DND-41 (cell line): ENCODE data around the gene MLX.

Experiments used
- EZH2 ChIP-seq: IDR thresholded peaks from 3 replicates; pipeline ENCODE4 v1.6.1; 2012; ENCODE audit warnings: borderline replicate concordance, low read depth, mild to moderate bottlenecking, moderate library complexity, low read length, inconsistent platforms; ENCODE audit not compliant: severe bottlenecking
- TF ChIP-seq, protein P1 (sequence below): IDR thresholded peaks from 2 replicates; pipeline ENCODE4 v1.5.1; 2012; ENCODE audit warnings: borderline replicate concordance, low read length, moderate library complexity, mild to moderate bottlenecking; ENCODE audit not compliant: poor library complexity, severe bottlenecking; ENCODE audit errors: extremely low read depth

DNA sequence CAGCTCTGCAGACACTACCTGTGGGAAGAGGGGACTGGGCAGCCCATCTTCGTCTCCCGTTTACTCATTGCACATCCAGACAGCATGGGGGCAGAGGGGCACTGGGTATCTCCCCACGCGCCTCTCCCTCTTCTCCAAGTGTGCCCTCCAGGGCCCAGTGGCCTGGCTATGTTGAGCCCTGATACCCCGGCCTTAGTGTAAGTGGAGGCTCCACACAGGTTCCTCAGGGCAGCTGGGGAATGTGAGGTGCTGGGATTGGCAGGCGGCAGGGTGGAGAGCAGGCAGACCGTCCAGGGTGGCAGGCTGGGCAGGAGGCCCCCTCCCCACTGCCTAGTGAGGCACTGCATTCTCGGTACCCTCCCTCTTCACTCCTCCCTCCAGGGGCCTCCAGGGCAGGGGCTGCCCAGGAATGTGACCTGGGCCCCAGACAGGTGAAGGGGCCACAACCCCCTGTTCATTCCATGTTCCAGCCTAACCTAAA, 44.1 kb upstream of the MLX start:
- TF ChIP-seq, protein P1, sequence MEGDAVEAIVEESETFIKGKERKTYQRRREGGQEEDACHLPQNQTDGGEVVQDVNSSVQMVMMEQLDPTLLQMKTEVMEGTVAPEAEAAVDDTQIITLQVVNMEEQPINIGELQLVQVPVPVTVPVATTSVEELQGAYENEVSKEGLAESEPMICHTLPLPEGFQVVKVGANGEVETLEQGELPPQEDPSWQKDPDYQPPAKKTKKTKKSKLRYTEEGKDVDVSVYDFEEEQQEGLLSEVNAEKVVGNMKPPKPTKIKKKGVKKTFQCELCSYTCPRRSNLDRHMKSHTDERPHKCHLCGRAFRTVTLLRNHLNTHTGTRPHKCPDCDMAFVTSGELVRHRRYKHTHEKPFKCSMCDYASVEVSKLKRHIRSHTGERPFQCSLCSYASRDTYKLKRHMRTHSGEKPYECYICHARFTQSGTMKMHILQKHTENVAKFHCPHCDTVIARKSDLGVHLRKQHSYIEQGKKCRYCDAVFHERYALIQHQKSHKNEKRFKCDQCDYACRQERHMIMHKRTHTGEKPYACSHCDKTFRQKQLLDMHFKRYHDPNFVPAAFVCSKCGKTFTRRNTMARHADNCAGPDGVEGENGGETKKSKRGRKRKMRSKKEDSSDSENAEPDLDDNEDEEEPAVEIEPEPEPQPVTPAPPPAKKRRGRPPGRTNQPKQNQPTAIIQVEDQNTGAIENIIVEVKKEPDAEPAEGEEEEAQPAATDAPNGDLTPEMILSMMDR: no peak
- TF ChIP-seq EZH2: no peak
